SU-DHL-6 (cell line): ENCODE results near the gene RAX2.

Experiments
- H2AFZ ChIP-seq: fragments of 200-600 bp; sonication (generic); 2 replicates; pipeline ENCODE4 v1.6.1; 2014; ENCODE audit warnings: low read depth, mild to moderate bottlenecking, moderate library complexity, mixed read lengths, antibody characterized with exemption, low read length; ENCODE audit not compliant: severe bottlenecking
- H3F3A ChIP-seq: fragments of 200-600 bp; shearing (Covaris generic); 2 replicates; pipeline ENCODE4 v1.6.0; 2016; ENCODE audit warnings: antibody characterized with exemption, mild to moderate bottlenecking; ENCODE audit not compliant: insufficient read depth
- H3K27ac ChIP-seq: fragments of 200-600 bp; sonication (generic); 2 replicates; pipeline ENCODE4 v1.5.1; 2016; ENCODE audit warnings: low read depth, mild to moderate bottlenecking, low read length, moderate library complexity, mixed read lengths
- H3K27me3 ChIP-seq: fragments of 200-600 bp; sonication (generic), shearing (Covaris generic); 2 replicates; pipeline ENCODE4 v1.6.0; 2014; ENCODE audit warnings: mild to moderate bottlenecking, low read length
- H3K36me3 ChIP-seq: fragments of 200-600 bp; sonication (generic); 2 replicates; pipeline ENCODE4 v1.6.1; 2014; ENCODE audit warnings: mild to moderate bottlenecking, low read length, mixed read lengths
- H3K4me2 ChIP-seq: fragments of 300-600, 200-600 bp; shearing (Covaris generic), sonication (generic); 2 replicates; pipeline ENCODE4 v1.6.0; 2014; ENCODE audit warnings: low read length, low read depth, mild to moderate bottlenecking; ENCODE audit not compliant: poor library complexity, severe bottlenecking
- H3K4me3 ChIP-seq: fragments of 200-600 bp; sonication (generic); 2 replicates; pipeline ENCODE4 v1.5.1; 2014; ENCODE audit warnings: antibody characterized with exemption, low read length, mild to moderate bottlenecking, mixed read lengths; ENCODE audit not compliant: insufficient read depth, poor library complexity, severe bottlenecking
- H3K79me2 ChIP-seq: fragments of 200-600 bp; sonication (generic); 2 replicates; pipeline ENCODE4 v1.6.1; 2014; ENCODE audit warnings: mild to moderate bottlenecking, low read length, moderate library complexity; ENCODE audit not compliant: insufficient read depth
- H3K9ac ChIP-seq: fragments of 200-600 bp; sonication (generic); 2 replicates; pipeline ENCODE4 v1.7.0; 2014; ENCODE audit warnings: mild to moderate bottlenecking, low read length
- H3K9me2 ChIP-seq: fragments of 200-600 bp; sonication (generic); replicated peaks from 2 replicates; pipeline ENCODE4 v1.6.1; 2014; ENCODE audit warnings: low read length; ENCODE audit not compliant: insufficient read depth
- H3K9me3 ChIP-seq: fragments of 200-600 bp; sonication (generic); 2 replicates; pipeline ENCODE4 v1.6.1; 2014; ENCODE audit warnings: low read length, mixed read lengths; ENCODE audit not compliant: insufficient read depth
- H4K20me1 ChIP-seq: fragments of 200-600 bp; sonication (generic); 2 replicates; pipeline ENCODE4 v1.6.1; 2014; ENCODE audit warnings: low read depth, mild to moderate bottlenecking, antibody characterized with exemption, low read length, moderate library complexity, mixed read lengths
- EZH2phosphoT487 ChIP-seq: fragments of 200-600 bp; sonication (generic), shearing (Covaris generic); conservative IDR thresholded peaks from 2 replicates; pipeline ENCODE4 v1.6.1; 2018; ENCODE audit warnings: mild to moderate bottlenecking, antibody characterized with exemption, low read length, moderate library complexity, mixed read lengths
- TF ChIP-seq, protein P1 (sequence below): fragments of 200-600 bp; sonication (generic); IDR thresholded peaks from one replicate; pipeline ENCODE4 v1.5.1; 2017; ENCODE audit warnings: antibody characterized with exemption, mild to moderate bottlenecking, low read length, moderate library complexity; ENCODE audit not compliant: insufficient read depth, poor library complexity, severe bottlenecking

Gene RAX2

GRCh38 chr19:3801412-3802096, 29.5 kb upstream of the RAX2 start:
- H3K79me2 ChIP-seq, result no peaks in the 10 kb centered on the region
- no peaks in the 10 kb centered on the region for H3K9me3 ChIP-seq
- no peak overlapping the region for H3K27ac ChIP-seq
- H3K9me2 ChIP-seq, result no peaks in the 10 kb centered on the region
- no peaks in the 10 kb centered on the region for H3K36me3 ChIP-seq
- no peak overlapping the region for H3K4me2 ChIP-seq
- no peaks in the 10 kb centered on the region for H4K20me1 ChIP-seq
- no peak overlapping the region for H2AFZ ChIP-seq
- no peaks in the 10 kb centered on the region for H3F3A ChIP-seq
- no peak overlapping the region for H3K9ac ChIP-seq
- no peaks in the 10 kb centered on the region for H3K27me3 ChIP-seq
- TF ChIP-seq, protein P1, sequence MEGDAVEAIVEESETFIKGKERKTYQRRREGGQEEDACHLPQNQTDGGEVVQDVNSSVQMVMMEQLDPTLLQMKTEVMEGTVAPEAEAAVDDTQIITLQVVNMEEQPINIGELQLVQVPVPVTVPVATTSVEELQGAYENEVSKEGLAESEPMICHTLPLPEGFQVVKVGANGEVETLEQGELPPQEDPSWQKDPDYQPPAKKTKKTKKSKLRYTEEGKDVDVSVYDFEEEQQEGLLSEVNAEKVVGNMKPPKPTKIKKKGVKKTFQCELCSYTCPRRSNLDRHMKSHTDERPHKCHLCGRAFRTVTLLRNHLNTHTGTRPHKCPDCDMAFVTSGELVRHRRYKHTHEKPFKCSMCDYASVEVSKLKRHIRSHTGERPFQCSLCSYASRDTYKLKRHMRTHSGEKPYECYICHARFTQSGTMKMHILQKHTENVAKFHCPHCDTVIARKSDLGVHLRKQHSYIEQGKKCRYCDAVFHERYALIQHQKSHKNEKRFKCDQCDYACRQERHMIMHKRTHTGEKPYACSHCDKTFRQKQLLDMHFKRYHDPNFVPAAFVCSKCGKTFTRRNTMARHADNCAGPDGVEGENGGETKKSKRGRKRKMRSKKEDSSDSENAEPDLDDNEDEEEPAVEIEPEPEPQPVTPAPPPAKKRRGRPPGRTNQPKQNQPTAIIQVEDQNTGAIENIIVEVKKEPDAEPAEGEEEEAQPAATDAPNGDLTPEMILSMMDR, result no peak
- no peak for TF ChIP-seq EZH2phosphoT487
- H3K4me3 ChIP-seq, result no peak overlapping the region

GRCh38 chr19:3800996-3801395, 29.0 kb upstream of the RAX2 start:
- Histone ChIP-seq H3K4me2 (no peak overlapping the region), H3K27me3 (no peaks in the 10 kb centered on the region), H3K36me3 (no peaks in the 10 kb centered on the region), H3F3A (no peaks in the 10 kb centered on the region), H3K4me3 (no peak overlapping the region), H4K20me1 (no peaks in the 10 kb centered on the region), H3K9me2 (no peaks in the 10 kb centered on the region), H3K9me3 (no peaks in the 10 kb centered on the region), H3K27ac (no peak overlapping the region), H3K79me2 (no peaks in the 10 kb centered on the region), H3K9ac (no peak overlapping the region), H2AFZ (no peak overlapping the region)
- TF ChIP-seq, protein P1, result no peak

GRCh38 chr19:3798137-3798536, 26.1 kb upstream of the RAX2 start:
- Histone ChIP-seq H3K27ac (no peak overlapping the region), H3K9ac (no peak overlapping the region), H3K9me3 (no peaks in the 10 kb centered on the region), H3K79me2 (no peaks in the 10 kb centered on the region), H3K4me2 (no peak overlapping the region), H3F3A (no peaks in the 10 kb centered on the region), H2AFZ (no peak overlapping the region), H3K27me3 (no peaks in the 10 kb centered on the region), H3K9me2 (no peaks in the 10 kb centered on the region), H3K4me3 (no peak overlapping the region), H4K20me1 (no peaks in the 10 kb centered on the region), H3K36me3 (no peaks in the 10 kb centered on the region)
- TF ChIP-seq EZH2phosphoT487, result no peak

DNA sequence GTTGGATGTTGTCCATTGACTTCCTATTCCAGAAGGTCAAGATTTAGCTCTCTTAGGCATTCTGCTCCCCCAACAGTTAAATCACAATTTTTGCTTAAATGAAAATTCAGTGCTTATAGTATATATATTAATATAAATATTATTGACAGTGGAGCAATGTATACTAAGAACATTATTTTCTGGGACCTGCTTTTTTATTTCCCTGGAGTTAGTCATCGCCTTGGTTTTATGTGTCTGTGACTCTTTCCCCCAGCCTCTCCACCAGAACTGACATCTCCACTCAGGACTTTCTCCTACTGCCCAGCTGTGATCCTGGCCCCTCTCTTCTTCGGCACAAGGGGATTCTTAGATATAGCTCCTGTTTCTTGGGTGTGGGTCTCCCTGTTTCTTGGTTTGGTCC, 24.3 kb upstream of the RAX2 start:
- H3K36me3 ChIP-seq, result no peaks in the 10 kb centered on the region
- H2AFZ ChIP-seq, result no peak overlapping the region
- no peaks in the 10 kb centered on the region for H3K27me3 ChIP-seq
- H3K9me2 ChIP-seq, result no peaks in the 10 kb centered on the region
- H3K79me2 ChIP-seq, result no peaks in the 10 kb centered on the region
- no peak overlapping the region for H3K27ac ChIP-seq
- H3K9me3 ChIP-seq, result no peaks in the 10 kb centered on the region
- H3K4me2 ChIP-seq, result no peak overlapping the region
- H3K9ac ChIP-seq, result no peak overlapping the region
- H3K4me3 ChIP-seq, result no peak overlapping the region
- H4K20me1 ChIP-seq, result no peaks in the 10 kb centered on the region
- TF ChIP-seq EZH2phosphoT487, result no peak
- TF ChIP-seq, protein P1, result no peak
- no peaks in the 10 kb centered on the region for H3F3A ChIP-seq
